Testis (tissue), 2 donors: ENCODE measurements around the gene SRSF8.

Experiments
- POLR2A ChIP-seq: fragments of 450-650 bp; IDR thresholded peaks from one replicate; pipeline ENCODE4 v1.6.1; 2017; ENCODE audit warnings: antibody characterized with exemption, mild to moderate bottlenecking, moderate library complexity
- TF ChIP-seq, protein P1 (sequence below), 3 experiments: fragments of 450-650 bp in 2 of 3; fragments of 200-600 bp in 1 of 3; sonication (generic) in 1 of 3; IDR thresholded peaks; one replicate each; pipeline ENCODE4 v1.5.1; 2016 to 2019; ENCODE audit warnings: antibody characterized with exemption in 3 of 3, mild to moderate bottlenecking in 2 of 3, moderate library complexity in 1 of 3

DNA sequence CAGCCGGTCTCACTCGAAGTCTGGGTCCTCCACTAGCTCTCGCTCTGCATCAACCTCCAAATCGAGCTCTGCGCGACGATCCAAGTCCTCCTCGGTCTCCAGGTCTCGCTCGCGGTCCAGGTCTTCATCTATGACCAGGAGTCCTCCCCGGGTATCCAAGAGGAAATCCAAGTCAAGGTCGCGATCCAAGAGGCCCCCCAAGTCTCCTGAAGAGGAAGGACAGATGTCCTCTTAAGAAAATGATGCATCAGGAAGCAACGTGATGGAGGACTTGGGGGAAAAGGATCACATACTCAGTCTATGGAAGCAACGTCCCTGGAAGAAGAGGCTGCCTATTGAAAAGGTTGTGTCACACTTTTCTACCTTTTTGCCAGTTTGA lies 1.1 kb downstream of the SRSF8 start:
- TF ChIP-seq, protein P1, sequence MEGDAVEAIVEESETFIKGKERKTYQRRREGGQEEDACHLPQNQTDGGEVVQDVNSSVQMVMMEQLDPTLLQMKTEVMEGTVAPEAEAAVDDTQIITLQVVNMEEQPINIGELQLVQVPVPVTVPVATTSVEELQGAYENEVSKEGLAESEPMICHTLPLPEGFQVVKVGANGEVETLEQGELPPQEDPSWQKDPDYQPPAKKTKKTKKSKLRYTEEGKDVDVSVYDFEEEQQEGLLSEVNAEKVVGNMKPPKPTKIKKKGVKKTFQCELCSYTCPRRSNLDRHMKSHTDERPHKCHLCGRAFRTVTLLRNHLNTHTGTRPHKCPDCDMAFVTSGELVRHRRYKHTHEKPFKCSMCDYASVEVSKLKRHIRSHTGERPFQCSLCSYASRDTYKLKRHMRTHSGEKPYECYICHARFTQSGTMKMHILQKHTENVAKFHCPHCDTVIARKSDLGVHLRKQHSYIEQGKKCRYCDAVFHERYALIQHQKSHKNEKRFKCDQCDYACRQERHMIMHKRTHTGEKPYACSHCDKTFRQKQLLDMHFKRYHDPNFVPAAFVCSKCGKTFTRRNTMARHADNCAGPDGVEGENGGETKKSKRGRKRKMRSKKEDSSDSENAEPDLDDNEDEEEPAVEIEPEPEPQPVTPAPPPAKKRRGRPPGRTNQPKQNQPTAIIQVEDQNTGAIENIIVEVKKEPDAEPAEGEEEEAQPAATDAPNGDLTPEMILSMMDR (IDR thresholded peaks at IDR 0.05) = no peak
- no peak for TF ChIP-seq POLR2A
